Keratinocyte (primary cell): ENCODE results near the gene IL1RAPL2.
"Not testable (repeated sequence)": the region's sequence is repeated elsewhere in the genome, so short reads cannot be mapped to it uniquely, and the experiment has no call there.

Experiments used
- CTCF ChIP-seq, 3 experiments: IDR thresholded peaks in 1 of 3; conservative IDR thresholded peaks in 1 of 3; optimal IDR thresholded peaks in 1 of 3; 2 replicates in 2 of 3; 3 replicates in 1 of 3; pipeline versions ENCODE3 to v1.5.1; 2011; ENCODE audit warnings: low read length in 3 of 3, mild to moderate bottlenecking in 3 of 3, moderate library complexity in 2 of 3, control low read depth in 1 of 3, inconsistent platforms in 1 of 3; ENCODE audit not compliant: insufficient read depth in 2 of 3; ENCODE audit errors: extremely low read depth in 1 of 3
- EZH2 ChIP-seq: IDR thresholded peaks from one replicate; pipeline ENCODE4 v1.6.1; 2012; ENCODE audit warnings: inconsistent platforms, mild to moderate bottlenecking, low read length, moderate library complexity

DNA sequence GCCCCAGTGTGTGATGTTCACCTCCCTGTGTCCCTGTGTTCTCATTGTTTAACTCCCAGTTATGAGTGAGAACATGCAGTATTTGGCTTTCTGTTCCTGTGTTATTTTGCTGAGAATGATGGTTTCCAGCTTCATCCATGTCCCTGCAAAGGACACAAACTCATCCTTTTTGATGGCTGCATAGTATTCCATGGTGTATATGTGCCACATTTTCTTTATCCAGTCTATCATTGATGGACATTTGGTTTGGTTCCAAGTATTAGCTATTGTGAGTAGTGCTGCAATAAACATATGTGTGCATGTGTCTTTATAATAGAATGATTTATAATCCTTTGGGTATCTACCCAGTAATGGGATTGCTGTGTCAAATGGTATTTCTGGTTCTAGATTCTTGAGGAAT, 1239.7 kb downstream of the IL1RAPL2 start:
- TF ChIP-seq CTCF (optimal IDR thresholded peaks at IDR 0.05 in 1 of 3, IDR thresholded peaks at IDR 0.05 in 1 of 3, conservative IDR thresholded peaks at IDR 0.05 in 1 of 3; ENCODE audit: extremely low read depth in 1 of 3, insufficient read depth in 2 of 3, low read length in 3 of 3); EZH2: not testable (repeated sequence)
